Endometrial microvascular endothelial cells (primary cell): ENCODE measurements around the gene WDR17. TPM values are rescaled to one million over a fixed set of nuclear protein-coding genes. Genes with fewer than 3 reads are reported as not detected.

Experiments used
- in situ Hi-C: cut with HindIII; loops from 2 replicates; pipeline ENCODE4 v1.10.0; 2017; ENCODE audit warnings: low sequenced_read_pairs, low pct_unique_long_range_greater_than_20kb; ENCODE audit errors: inconsistent ontology term
- total RNA-seq: library from RNA; depleted of rRNA; stranded (reverse); fragments of >200 nt; gene quantifications from one replicate; pipeline ENCODE4 v1.2.3, GENCODE V29; 2015; ENCODE audit errors: inconsistent ontology term

WDR17 gene
- not detected for total RNA-seq

DNA sequence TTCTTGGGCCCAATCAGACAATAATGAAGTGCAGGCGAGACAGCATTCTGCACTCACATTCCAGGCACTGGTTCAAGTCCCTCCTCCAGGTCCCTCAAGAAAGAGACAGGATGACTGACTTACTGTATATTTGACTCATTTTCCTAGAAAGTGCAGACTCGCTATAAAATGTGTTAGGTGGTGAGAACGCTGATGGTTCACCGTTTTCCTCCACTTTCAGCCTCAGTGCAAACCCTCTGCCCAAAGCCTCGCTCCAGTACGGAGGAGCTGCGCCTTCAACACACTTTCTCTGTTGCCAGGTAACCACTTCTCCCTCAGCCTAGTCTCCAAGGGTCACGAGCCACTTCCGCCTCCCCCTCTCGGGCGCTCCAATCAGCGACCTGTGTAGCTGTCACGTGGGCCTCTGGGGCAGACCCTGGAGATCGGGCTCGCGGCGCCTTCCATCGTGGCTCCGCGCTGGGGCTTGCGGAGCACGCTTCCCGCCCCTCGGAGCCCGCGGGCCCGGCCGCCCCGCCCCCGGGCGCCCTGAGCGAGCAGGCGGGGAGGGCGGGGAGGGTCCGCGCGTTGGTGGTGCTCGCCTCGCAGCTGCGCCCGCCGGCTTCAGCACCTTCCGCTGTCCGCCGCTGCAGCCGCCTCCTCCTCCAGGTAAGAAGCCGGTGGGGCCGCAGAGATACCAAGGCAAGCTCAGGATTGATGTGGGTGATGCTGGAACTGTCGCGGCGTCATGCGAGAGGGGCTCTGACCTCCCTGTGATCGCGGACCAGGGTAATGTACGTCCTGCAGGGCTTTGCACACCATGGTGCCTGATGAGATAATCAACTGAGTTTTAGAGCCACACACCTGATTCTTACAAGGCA lies at the start of gene WDR17:
WDR17 (plus strand) TSS at position 407 of the 857 bp plus-strand sequence. CDS start 45,740 bp downstream, outside the sequence.
- in situ Hi-C loops, result no loop called here

DNA sequence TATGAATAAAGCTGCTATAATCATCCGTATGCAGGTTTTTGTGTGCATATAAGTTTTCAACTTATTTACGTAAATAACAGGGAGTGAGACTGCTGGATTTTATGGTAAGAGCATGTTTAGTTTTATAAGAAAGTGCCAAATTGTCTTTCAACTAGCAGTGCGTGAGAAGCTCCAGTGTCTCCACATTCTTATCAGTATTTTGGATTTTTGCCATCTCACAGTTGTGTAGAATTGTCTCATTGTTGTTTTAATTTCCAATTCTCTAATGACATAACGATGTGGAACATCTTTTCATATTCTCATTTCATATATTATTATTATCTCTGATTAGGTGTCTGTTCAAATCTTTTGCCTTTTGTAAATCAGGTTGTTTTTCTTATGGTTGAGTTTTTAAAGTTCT lies 49.0 kb upstream of the WDR17 start:
- in situ Hi-C loops, result no loop called here

GRCh38 chr4:176020481-176021085 lies 45.1 kb upstream of the WDR17 start:
- in situ Hi-C loops, result no loop called here

- in situ Hi-C loops, result no loop called here
Observed at GRCh38 chr4:176030391-176030790, 35.2 kb upstream of the WDR17 start.

- in situ Hi-C loops, result no loop called here
Observed at GRCh38 chr4:176031922-176032321, 33.7 kb upstream of the WDR17 start.

GRCh38 chr4:176032454-176032853 lies 33.2 kb upstream of the WDR17 start:
- in situ Hi-C loops, result no loop called here

- in situ Hi-C loops, result no loop called here
Observed at GRCh38 chr4:176034499-176034898, 31.1 kb upstream of the WDR17 start.

GRCh38 chr4:176034936-176035335 lies 30.7 kb upstream of the WDR17 start:
- in situ Hi-C loops, result no loop called here

GRCh38 chr4:176036585-176037205 lies 28.9 kb upstream of the WDR17 start:
- in situ Hi-C loops, result no loop called here

DNA sequence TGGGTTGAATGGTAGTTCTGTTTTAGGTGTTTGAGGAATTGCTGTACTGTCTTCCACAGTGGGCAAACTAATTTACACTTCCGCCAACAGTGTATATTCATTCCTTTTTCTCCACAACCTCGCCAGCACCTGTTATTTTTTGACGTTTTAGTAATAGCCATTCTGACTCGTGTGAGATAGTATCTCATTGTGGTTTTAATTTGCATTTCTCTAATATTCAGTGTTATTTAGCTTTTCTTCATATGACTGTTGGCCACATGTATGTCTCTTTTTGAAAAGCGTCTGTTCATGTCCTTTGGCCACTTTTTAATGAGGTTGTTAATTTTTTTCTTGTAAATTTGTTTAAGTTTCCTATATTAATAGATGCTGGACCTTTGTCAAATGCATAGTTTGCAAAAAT lies 26.9 kb upstream of the WDR17 start:
- in situ Hi-C loops, result no loop called here

- in situ Hi-C loops, result no loop called here
Observed at GRCh38 chr4:176042195-176042594, 23.4 kb upstream of the WDR17 start.

DNA sequence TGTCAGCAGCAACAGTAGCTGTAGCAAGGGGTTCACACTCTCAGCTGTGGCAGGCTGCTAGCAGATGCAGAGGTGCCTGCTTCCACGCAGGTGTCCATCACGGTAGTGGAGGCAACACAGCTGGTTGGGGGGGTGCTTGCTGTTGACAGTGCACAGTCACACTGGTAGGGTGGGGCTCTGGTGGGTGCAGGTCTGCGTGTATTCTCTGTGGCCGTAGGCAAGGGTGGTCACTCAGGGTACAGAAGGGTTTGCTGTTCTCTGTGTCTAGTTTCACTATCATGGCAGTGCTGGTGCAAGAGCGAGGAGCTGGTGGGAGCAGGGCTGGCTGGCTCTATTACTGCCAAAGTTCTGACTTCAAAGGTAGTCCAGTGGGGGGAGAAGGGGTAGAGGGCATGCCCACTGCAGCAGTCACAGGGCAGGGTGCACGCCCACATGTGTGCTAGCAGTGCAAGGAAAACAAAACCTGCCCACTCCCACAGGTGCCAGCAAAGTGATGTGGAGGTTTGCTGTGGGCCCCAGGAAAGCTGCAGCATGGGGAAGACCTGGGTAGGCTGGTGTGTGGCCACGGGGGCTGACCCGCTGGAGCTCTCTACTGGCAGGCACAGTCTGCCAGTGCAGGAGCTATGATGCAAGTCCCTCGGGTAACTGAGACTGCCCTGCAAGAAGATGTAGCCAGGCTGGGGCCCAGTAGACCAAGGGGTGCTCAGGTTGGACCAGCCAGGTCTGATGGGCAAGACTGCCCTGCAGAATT lies 21.6 kb upstream of the WDR17 start:
- in situ Hi-C loops, result no loop called here

DNA sequence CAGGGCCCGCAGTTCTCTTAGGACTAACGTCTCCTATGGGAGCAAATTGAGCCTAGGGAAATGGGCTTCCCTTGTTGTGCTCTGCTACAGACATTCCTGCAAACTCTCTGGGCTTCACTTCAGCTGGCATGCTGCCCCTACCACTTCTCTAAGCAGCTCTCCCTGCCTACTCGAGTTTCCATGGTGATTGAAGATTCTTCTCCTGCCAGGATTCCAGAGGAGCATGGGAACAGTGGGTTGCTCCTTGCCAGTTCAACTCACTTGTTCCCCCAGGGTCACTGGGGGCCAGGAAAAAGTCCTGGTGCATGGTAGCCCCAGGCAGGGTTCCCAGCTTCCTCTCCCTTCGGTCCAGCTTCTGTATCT lies 21.1 kb upstream of the WDR17 start:
- in situ Hi-C loops, result no loop called here

DNA sequence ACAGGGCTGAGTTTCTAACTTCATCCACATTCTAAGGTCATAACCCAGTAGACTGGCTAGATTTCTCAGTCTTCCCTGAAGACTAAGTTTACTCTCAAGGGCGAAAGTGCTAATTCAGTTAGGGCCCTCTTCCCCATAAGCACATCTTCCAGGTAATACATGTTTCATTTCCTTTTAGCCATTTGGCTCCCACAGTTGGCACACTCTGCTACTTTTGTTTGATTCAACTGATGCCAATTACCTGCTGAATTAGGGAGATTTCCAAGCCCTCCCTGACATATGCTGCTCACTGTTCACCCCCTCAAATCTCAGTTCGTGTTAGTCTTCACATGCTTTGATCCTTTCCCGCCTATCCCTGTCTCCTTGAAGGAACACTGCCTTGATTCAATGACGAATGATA lies 17.0 kb upstream of the WDR17 start:
- in situ Hi-C loops, result no loop called here

GRCh38 chr4:176052744-176053143 lies 12.9 kb upstream of the WDR17 start:
- in situ Hi-C loops, result no loop called here

GRCh38 chr4:176053785-176054184 lies 11.9 kb upstream of the WDR17 start:
- in situ Hi-C loops, result no loop called here

GRCh38 chr4:176054942-176055341 lies 10.7 kb upstream of the WDR17 start:
- in situ Hi-C loops, result no loop called here

DNA sequence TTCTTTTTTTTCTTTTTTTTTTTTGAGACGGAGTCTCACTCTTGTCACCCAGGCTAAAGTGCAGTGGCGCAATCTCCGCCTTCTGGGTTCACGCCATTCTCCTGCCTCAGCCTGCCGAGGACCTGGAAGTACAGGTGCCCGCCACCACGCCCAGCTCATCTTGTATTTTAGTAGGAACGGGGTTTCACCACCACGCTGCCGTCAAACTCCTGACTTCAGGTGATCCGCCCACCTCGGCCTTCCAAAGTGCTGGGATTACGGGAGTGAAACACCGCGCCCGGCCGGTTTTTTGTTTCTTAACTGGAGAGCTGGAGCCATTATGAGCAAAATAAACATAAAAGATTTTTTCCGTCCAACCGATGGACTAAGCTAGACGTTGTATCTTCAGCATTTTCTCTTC lies 1.9 kb upstream of the WDR17 start:
- in situ Hi-C loops, result no loop called here

- in situ Hi-C loops, result no loop called here
Observed at GRCh38 chr4:176064539-176064938, 1.1 kb upstream of the WDR17 start.
